ENCODE data around the gene CSTPP1.
A peak's percentile ranks its signal among the peaks of the same experiment; 100 is the strongest.

The CSTPP1 gene

GRCh38 chr11:47148270-47148669, 211.7 kb downstream of the CSTPP1 start:
- Mint-ChIP-seq H3K9me3 (no peaks in the 10 kb centered on the region), H3K36me3 (ENCODE audit: insufficient read depth) (peaks cover 8% of the 10 kb centered on the region), H3K27me3 (no peaks in the 10 kb centered on the region), H3K4me3 (no peak overlapping the region), H3K4me1 (peaks cover 6% of the 10 kb centered on the region), H3K27ac (ENCODE audit: low read depth) (peak overlapping the region; percentile 48)
- DNase-seq (ENCODE audit: low spot score in 2 of 2) (no peak), ATAC-seq (replicated peaks; ENCODE audit: extremely low read depth, poor library complexity, severe bottlenecking) (no peak)

- peaks cover 13% of the 10 kb centered on the region for H3K4me1 Mint-ChIP-seq
- DNase-seq (ENCODE audit: low spot score in 2 of 2) (no peak), ATAC-seq (replicated peaks; ENCODE audit: extremely low read depth, poor library complexity, severe bottlenecking) (no peak)
- H3K27me3 Mint-ChIP-seq, result no peaks in the 10 kb centered on the region
- H3K4me3 Mint-ChIP-seq, result no peak overlapping the region
- H3K27ac Mint-ChIP-seq (ENCODE audit: low read depth), result no peak overlapping the region
- H3K36me3 Mint-ChIP-seq (ENCODE audit: insufficient read depth), result peaks cover 10% of the 10 kb centered on the region
- H3K9me3 Mint-ChIP-seq, result no peaks in the 10 kb centered on the region
Observed at GRCh38 chr11:47148903-47149531, 212.5 kb downstream of the CSTPP1 start.

DNA sequence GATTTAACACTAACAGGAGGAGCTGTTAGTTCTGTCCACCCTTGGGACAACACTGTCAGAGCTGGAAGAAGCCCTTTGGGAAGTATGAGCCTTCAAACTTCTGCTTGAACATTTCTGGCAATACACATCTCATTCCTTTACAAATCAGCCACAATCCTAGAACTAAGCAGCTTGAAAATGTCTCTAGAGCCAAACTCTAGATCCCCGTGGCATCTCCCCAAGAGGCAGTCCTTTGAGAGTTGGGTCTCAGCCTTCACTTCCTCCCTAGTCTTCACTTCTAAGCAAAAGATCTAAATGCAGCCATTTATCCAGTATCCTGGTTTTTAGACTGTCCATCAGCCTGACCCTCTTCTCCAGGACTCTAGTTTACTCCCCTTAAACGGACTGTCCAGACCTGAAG, 213.2 kb downstream of the CSTPP1 start:
- DNase-seq (ENCODE audit: low spot score in 2 of 2), result no peak
- ATAC-seq (replicated peaks; ENCODE audit: extremely low read depth, poor library complexity, severe bottlenecking), result no peak
- H3K36me3 Mint-ChIP-seq (ENCODE audit: insufficient read depth), result peaks cover 12% of the 10 kb centered on the region
- H3K9me3 Mint-ChIP-seq, result no peaks in the 10 kb centered on the region
- H3K4me3 Mint-ChIP-seq, result no peak overlapping the region
- peaks cover 21% of the 10 kb centered on the region for H3K4me1 Mint-ChIP-seq
- no peaks in the 10 kb centered on the region for H3K27me3 Mint-ChIP-seq
- no peak overlapping the region for H3K27ac Mint-ChIP-seq (ENCODE audit: low read depth)

GRCh38 chr11:47152126-47152952, 215.8 kb downstream of the CSTPP1 start:
- H3K27me3 Mint-ChIP-seq, result no peaks in the 10 kb centered on the region
- peaks cover 12% of the 10 kb centered on the region for H3K36me3 Mint-ChIP-seq (ENCODE audit: insufficient read depth)
- no peak for ATAC-seq (replicated peaks; ENCODE audit: extremely low read depth, poor library complexity, severe bottlenecking)
- no peak for DNase-seq (ENCODE audit: low spot score in 2 of 2)
- H3K9me3 Mint-ChIP-seq, result no peaks in the 10 kb centered on the region
- peaks cover 36% of the 10 kb centered on the region for H3K4me1 Mint-ChIP-seq
- no peak overlapping the region for H3K4me3 Mint-ChIP-seq
- peak overlapping the region; percentile 93 for H3K27ac Mint-ChIP-seq (ENCODE audit: low read depth)

DNA sequence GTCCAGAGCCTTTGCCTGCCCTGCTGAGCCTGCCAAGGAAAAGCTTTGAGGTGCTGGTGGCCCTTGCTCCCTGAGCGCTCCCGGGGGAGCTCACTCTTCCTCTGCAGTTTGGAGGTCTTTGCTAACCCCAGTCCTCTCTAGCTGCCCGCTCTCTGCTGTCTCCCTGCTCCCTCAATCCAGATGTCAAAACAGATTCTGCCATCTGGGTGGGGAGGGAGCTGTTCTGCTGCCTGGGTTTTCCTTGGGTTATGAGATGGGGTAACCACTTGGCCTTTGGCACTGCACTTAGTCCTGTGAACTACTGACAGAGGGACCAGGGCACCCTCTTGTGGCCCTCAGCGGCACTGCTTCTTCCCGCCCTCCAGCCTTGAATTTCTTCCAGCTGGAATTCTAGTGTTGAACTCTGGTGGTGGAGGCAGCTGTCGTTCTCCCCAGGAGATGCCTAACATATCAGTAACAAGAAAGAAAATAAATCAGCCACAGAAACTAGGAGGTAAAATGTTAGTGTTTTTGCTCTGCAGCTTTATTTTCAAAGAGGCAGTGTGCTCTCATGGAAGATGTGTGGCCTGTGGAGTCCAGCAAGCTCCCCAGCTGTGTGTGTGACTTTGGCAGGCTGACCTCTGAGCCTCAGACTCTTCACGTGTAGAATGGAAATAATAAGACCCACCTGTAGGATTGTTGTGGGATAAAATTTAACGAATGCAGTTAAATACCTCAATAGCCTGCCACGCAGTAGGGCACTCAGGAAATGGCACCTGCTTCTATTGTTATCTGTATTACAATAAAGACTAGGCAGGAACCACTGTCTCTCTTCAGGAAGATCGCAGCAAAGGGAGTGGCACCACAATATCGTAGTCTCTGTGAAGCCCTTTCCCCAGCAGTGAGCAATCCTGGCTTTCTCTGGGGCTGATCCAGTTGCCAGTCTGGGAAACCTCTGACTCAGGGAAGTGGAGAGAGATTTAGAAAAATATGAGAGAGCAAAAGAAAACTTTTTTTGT, 216.7 kb downstream of the CSTPP1 start:
- Mint-ChIP-seq H3K4me3 (peak overlapping the region; percentile 30), H3K4me1 (peaks cover 36% of the 10 kb centered on the region), H3K27ac (ENCODE audit: low read depth) (peak overlapping the region; percentile 93), H3K27me3 (no peaks in the 10 kb centered on the region), H3K36me3 (ENCODE audit: insufficient read depth) (peaks cover 12% of the 10 kb centered on the region), H3K9me3 (no peaks in the 10 kb centered on the region)
- DNase-seq (ENCODE audit: low spot score in 2 of 2) (peak in 1 of 2 donors; percentile 28), ATAC-seq (replicated peaks; ENCODE audit: extremely low read depth, poor library complexity, severe bottlenecking) (peak; percentile 35)

- Mint-ChIP-seq H3K27me3 (no peaks in the 10 kb centered on the region), H3K4me1 (peaks cover 36% of the 10 kb centered on the region), H3K27ac (ENCODE audit: low read depth) (peak overlapping the region; percentile 93), H3K9me3 (no peaks in the 10 kb centered on the region), H3K36me3 (ENCODE audit: insufficient read depth) (peaks cover 8% of the 10 kb centered on the region), H3K4me3 (peak overlapping the region; percentile 76)
- ATAC-seq (replicated peaks; ENCODE audit: extremely low read depth, poor library complexity, severe bottlenecking) (peak; percentile 95), DNase-seq (ENCODE audit: low spot score in 2 of 2) (peak in 1 of 2 donors; percentile 31)
Observed at GRCh38 chr11:47154616-47155570, 218.3 kb downstream of the CSTPP1 start.

- H3K9me3 Mint-ChIP-seq, result no peaks in the 10 kb centered on the region
- no peaks in the 10 kb centered on the region for H3K27me3 Mint-ChIP-seq
- peak overlapping the region; percentile 76 for H3K4me3 Mint-ChIP-seq
- peaks cover 4% of the 10 kb centered on the region for H3K36me3 Mint-ChIP-seq (ENCODE audit: insufficient read depth)
- ATAC-seq (replicated peaks; ENCODE audit: extremely low read depth, poor library complexity, severe bottlenecking) (no peak), DNase-seq (ENCODE audit: low spot score in 2 of 2) (no peak)
- H3K4me1 Mint-ChIP-seq, result peaks cover 36% of the 10 kb centered on the region
- peak overlapping the region; percentile 93 for H3K27ac Mint-ChIP-seq (ENCODE audit: low read depth)
Observed at GRCh38 chr11:47155879-47156278, 219.3 kb downstream of the CSTPP1 start.

GRCh38 chr11:47156333-47156732, 219.8 kb downstream of the CSTPP1 start:
- Mint-ChIP-seq H3K36me3 (ENCODE audit: insufficient read depth) (peaks cover 4% of the 10 kb centered on the region), H3K9me3 (no peaks in the 10 kb centered on the region), H3K4me1 (peaks cover 37% of the 10 kb centered on the region), H3K27ac (ENCODE audit: low read depth) (peak overlapping the region; percentile 93), H3K27me3 (no peaks in the 10 kb centered on the region), H3K4me3 (no peak overlapping the region)
- ATAC-seq (replicated peaks; ENCODE audit: extremely low read depth, poor library complexity, severe bottlenecking) (no peak), DNase-seq (ENCODE audit: low spot score in 2 of 2) (no peak)

GRCh38 chr11:47156951-47157350, 220.4 kb downstream of the CSTPP1 start:
- no peaks in the 10 kb centered on the region for H3K9me3 Mint-ChIP-seq
- H3K27me3 Mint-ChIP-seq, result no peaks in the 10 kb centered on the region
- no peak for ATAC-seq (replicated peaks; ENCODE audit: extremely low read depth, poor library complexity, severe bottlenecking)
- H3K4me3 Mint-ChIP-seq, result no peak overlapping the region
- DNase-seq (ENCODE audit: low spot score in 2 of 2), result no peak
- H3K27ac Mint-ChIP-seq (ENCODE audit: low read depth), result no peak overlapping the region
- peaks cover 43% of the 10 kb centered on the region for H3K4me1 Mint-ChIP-seq
- H3K36me3 Mint-ChIP-seq (ENCODE audit: insufficient read depth), result peaks cover 9% of the 10 kb centered on the region

DNA sequence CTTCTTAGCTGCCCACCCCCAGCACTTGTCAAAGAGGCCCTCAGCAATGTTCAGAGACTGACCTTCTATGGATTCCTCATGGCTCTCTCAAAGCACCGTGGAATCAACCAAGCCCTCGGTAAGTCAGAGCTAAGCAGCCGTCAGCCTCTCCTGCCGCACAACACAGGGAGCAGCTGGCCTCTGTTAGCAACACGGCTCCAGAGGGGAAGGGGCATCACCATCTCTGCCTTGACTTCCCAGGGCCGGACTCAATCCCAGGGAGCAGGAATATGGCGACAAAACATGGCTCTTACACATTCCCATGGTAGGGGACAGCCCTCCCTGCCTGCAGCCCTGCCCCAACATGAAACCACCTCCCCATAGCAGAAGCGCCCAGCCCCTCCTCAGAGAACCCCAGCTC, 221.2 kb downstream of the CSTPP1 start:
- ATAC-seq (replicated peaks; ENCODE audit: extremely low read depth, poor library complexity, severe bottlenecking), result no peak
- H3K9me3 Mint-ChIP-seq, result no peaks in the 10 kb centered on the region
- peaks cover 10% of the 10 kb centered on the region for H3K36me3 Mint-ChIP-seq (ENCODE audit: insufficient read depth)
- H3K4me1 Mint-ChIP-seq, result peaks cover 44% of the 10 kb centered on the region
- no peak overlapping the region for H3K4me3 Mint-ChIP-seq
- peak overlapping the region; percentile 59 for H3K27ac Mint-ChIP-seq (ENCODE audit: low read depth)
- H3K27me3 Mint-ChIP-seq, result no peaks in the 10 kb centered on the region
- no peak for DNase-seq (ENCODE audit: low spot score in 2 of 2)

DNA sequence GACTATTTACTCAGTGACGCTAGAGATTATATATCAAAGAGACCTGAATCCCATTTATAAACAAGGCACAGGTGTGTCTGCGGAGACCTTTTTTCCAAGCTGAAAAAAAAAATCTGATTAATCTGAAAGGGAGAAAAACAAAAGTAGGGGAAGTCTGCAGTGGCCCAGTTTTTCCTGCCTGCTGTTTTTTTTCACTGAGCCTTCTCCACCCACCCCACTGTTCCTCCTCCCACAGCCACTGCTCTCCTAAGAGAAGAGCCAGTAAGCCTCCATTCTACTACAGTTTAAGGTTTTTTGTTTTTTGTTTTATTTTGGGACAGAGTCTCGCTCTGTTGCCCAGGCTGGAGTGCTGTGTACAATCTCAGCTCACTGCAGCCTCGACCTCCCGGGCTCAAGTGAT, 221.7 kb downstream of the CSTPP1 start:
- ATAC-seq (replicated peaks; ENCODE audit: extremely low read depth, poor library complexity, severe bottlenecking) (no peak), DNase-seq (ENCODE audit: low spot score in 2 of 2) (no peak)
- Mint-ChIP-seq H3K4me1 (peaks cover 39% of the 10 kb centered on the region), H3K27me3 (no peaks in the 10 kb centered on the region), H3K9me3 (no peaks in the 10 kb centered on the region), H3K27ac (ENCODE audit: low read depth) (peak overlapping the region; percentile 59), H3K4me3 (peak overlapping the region; percentile 29), H3K36me3 (ENCODE audit: insufficient read depth) (peaks cover 10% of the 10 kb centered on the region)

All from central memory CD8-positive, alpha-beta T cell (primary cell).